HT-29 (cell line): ENCODE measurements around the gene RFTN1. TPM values are rescaled to one million over a fixed set of nuclear protein-coding genes. Genes with fewer than 3 reads are reported as not detected.

ENCODE experiments used
- DNase-seq: peaks from one replicate; pipeline ENCODE4 v3.0.0-alpha.2; 2015; ENCODE audit warnings: low spot score
- total RNA-seq: library from RNA; depleted of rRNA; stranded (reverse); fragments of >200 nt; shearing (Covaris generic); gene quantifications from 2 replicates; pipeline ENCODE4 v1.2.3, GENCODE V29; 2014

The RFTN1 gene
- total RNA-seq, 1 experiment from 2014 or later = not detected

- DNase-seq = no peak
Observed at GRCh38 chr3:16439163-16439847, 74.2 kb downstream of the RFTN1 start.

GRCh38 chr3:16437640-16438039, 75.9 kb downstream of the RFTN1 start:
- no peak for DNase-seq

DNA sequence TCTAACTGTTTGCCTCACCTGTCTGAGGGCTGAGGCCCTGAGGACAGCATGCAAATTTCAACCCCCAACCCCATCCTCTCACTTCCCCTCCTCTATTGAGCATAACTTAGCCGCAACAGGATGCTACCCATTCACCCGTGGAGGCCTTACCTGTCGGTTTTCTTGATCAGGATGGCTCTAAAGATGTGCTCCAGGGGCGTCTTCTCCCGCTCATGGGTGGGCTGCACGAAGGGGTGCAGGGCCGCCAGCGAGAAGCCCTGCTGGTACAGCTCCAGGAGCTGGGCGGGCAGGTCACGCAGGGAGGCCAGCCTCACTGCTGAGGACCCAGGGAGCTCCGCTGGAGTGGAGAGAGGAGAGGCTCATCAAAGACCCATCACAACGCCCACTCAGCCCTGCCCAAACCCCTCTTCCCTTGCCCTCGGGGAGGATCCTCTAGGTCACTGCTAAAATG, 79.8 kb downstream of the RFTN1 start:
- DNase-seq = no peak

GRCh38 chr3:16432714-16433113, 80.8 kb downstream of the RFTN1 start:
- DNase-seq = no peak

DNA sequence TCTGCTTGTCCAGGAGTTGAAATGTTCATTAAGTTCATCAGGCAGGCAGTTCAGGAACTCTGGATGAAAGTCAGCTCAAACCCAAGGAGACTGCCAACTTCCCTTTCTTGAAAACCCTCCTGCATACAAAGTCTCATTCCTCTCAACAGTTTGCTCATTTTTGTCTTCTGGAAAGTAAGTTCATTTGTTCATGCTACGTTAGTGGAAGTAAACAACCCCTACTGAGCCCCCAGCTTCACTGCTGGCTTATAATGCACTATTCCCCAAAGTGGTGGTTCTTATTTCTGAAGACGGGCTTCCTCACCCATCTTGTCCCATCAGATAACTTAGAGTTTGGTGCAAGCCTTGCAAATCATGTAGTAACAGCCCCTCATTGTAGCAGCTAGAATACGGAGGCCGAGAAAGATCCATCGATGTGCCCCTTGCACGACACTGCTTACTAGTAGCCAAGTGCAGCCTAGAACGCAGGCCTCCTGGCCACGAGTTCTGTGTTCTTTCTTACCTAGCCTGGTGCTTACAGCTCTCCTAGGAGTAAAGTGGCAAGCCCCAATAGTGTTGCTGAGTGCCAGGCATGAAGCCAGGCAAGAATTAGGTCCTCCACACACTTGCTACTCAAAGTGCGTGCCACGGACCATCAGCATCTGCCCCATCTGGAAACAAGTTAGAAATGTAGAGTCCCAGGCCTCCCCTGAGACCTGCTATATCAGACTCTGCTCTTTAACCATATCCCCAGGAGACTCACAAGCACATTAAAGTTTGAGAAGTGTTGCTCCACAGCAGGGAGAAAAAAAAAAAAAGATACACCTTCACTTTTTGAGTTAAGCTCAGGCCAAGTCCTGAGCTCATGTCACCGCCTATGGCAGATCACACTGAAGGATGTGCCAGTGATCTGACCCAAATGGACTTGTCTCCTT, 82.5 kb downstream of the RFTN1 start:
- no peak for DNase-seq

DNA sequence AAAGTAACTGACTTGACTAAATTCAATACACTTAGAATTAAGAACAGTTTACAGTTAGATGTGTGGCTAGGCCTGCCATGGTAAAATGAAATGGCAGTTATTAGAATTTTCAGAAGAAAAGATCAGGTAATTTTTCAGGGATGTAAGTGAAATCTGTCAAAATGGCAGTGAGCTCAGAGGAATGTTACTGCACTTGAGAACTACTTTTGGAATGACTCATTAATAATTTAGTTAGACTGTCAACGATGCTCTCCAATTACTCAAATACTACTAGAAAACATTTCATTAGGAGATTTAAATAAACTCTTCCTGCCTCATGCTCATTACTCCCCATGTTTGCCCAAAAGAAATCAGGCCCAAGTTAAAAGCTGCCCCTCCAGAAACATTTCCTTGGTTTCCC, 84.4 kb downstream of the RFTN1 start:
- no peak for DNase-seq

GRCh38 chr3:16428612-16429011, 84.9 kb downstream of the RFTN1 start:
- DNase-seq = no peak

- no peak for DNase-seq
Observed at GRCh38 chr3:16427103-16427965, 86.2 kb downstream of the RFTN1 start.

- DNase-seq = no peak
Observed at GRCh38 chr3:16426665-16427064, 86.8 kb downstream of the RFTN1 start.

DNA sequence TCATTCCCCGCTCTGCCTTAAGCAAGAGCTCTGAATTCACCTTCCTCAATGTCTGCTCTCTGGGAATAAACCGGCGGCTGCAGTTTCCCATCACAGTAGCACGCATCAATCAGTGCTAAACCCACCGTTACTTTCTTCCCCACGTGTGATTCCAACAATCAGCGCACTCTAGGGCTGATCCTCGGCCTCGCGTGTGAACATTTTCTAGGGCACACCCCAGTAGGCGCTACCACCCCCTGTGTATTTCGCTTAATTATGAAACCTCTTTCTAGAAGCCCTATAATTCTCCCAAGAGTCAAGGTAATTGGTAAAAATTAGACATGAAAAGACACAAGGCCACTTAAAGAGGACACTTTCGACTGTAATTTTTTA, 87.5 kb downstream of the RFTN1 start:
- no peak for DNase-seq

- DNase-seq = no peak
Observed at GRCh38 chr3:16425398-16426028, 88.0 kb downstream of the RFTN1 start.

DNA sequence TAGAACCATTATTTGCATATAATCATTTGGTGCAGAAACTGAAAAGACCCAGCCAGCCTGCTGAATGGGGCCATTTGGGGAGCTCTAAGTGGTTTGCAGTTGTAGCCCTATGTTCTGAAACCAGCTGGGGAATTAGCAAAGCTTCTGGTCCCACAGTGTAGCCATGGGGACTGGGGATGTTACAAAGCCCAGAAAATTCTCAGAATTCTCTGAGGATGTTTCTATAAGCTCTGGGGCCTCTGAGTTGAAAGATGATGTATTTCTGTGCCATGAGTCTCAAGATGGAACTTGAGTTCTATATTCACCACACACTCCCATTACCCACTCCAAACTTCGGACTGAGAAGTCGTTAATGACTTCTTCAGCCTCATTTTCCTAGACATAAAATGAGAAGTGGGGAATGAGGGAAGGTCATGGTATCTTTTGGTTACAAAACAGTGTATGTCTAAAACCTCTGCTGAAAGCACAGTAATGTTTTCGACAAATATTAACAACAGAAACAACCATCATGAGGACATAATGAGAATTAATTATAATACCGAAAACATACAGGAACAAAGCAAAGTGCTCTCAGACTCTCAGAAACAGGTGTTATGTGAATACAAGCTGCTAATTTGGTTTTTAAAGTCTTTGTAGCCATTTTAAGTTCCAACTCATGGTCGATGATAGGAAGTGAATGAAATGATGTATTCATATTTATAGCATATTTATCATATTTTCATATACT, 89.4 kb downstream of the RFTN1 start:
- no peak for DNase-seq

- DNase-seq = no peak
Observed at GRCh38 chr3:16423298-16423697, 90.2 kb downstream of the RFTN1 start.

GRCh38 chr3:16419640-16420241, 93.8 kb downstream of the RFTN1 start:
- DNase-seq = no peak

DNA sequence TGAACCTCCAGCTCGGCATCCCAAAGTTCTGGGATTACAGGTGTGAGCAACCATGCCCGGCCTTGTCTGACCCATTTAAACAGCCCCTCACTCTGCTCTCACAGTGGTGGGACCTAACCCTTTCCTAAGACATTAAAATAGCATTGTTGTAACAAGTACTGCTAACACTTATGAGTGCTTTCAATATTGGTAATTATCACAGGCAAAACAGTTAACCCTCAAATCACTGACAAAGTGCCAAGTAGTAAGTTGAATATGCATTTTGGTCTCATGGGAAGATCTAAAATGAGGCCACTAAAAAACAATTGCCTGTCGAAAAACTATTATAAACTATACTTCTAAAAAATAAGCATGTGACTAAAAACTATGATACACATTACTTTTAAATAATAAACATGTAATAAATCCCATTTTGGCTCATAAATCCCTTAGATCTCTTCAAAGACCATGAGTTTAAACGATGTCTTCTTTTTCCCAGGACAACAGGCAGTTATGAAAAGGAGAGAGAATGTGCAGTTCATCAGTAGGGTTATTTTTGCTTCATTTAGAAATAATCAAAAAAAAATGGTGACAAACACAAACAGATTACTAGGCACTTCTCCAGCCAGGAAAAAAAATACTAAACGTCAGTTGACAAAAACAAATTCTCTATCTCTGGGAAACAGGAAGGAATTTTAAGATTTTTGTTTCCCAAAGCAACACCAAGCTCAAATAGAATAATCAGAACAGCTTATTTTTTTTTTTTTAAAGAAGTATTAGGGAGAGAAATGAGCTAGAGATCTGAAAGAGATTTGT, 95.4 kb downstream of the RFTN1 start:
- DNase-seq = no peak

GRCh38 chr3:16415911-16416476, 97.5 kb downstream of the RFTN1 start:
- DNase-seq = no peak

- no peak for DNase-seq
Observed at GRCh38 chr3:16413321-16413720, 100.2 kb downstream of the RFTN1 start.

GRCh38 chr3:16412192-16412800, 101.2 kb downstream of the RFTN1 start:
- DNase-seq = no peak

- no peak for DNase-seq
Observed at GRCh38 chr3:16411441-16411840, 102.1 kb downstream of the RFTN1 start.
